ENCODE results near the gene EPHB2. TPM values are rescaled to one million over a fixed set of nuclear protein-coding genes. Genes with fewer than 3 reads are reported as not detected.

EPHB2 gene
- polyA plus RNA-seq, 1 donor from 2014 or later, result 22.8 TPM

GRCh38 chr1:22888320-22889075 is 177.9 kb downstream of the EPHB2 start:
- Histone ChIP-seq H3K9ac (ENCODE audit: low read length) (no peak overlapping the region), H2AFZ (ENCODE audit: low read depth, low read length) (no peak overlapping the region), H3K79me2 (replicated peaks; ENCODE audit: insufficient read depth, low read length) (no peaks in the 10 kb centered on the region), H3K27ac (ENCODE audit: low read length) (no peak overlapping the region), H3K9me2 (ENCODE audit: insufficient read depth, low read length) (no peaks in the 10 kb centered on the region), H3K9me3 (ENCODE audit: low read length) (no peaks in the 10 kb centered on the region), H3K27me3 (ENCODE audit: insufficient read depth, low read depth, low read length) (no peaks in the 10 kb centered on the region), H3F3A (ENCODE audit: insufficient read depth, low read length, poor library complexity, severe bottlenecking) (no peaks in the 10 kb centered on the region), H3K4me2 (ENCODE audit: low read length) (no peak overlapping the region), H3K4me3 (ENCODE audit: low read length) (no peak overlapping the region), H3K36me3 (ENCODE audit: insufficient read depth, low read length) (peaks cover 8% of the 10 kb centered on the region), H4K20me1 (ENCODE audit: insufficient read depth) (no peaks in the 10 kb centered on the region)
- no peak for TF ChIP-seq POLR2AphosphoS5 (IDR thresholded peaks at IDR 0.05)
- TF ChIP-seq MXI1 (conservative IDR thresholded peaks at IDR 0.05; ENCODE audit: poor library complexity, severe bottlenecking), result no peak
- no peak for TF ChIP-seq SMC3 (conservative IDR thresholded peaks at IDR 0.05; ENCODE audit: poor library complexity)
- TF ChIP-seq TAF1 (IDR thresholded peaks at IDR 0.05; ENCODE audit: low read depth), result no peak
- TF ChIP-seq REST (IDR thresholded peaks at IDR 0.05; ENCODE audit: borderline replicate concordance), result no peak
- TF ChIP-seq CTCF (IDR thresholded peaks at IDR 0.05; ENCODE audit: poor library complexity, severe bottlenecking), result no peak
- no peak for TF ChIP-seq RAD21 (conservative IDR thresholded peaks at IDR 0.05)
- TF ChIP-seq EZH2 (IDR thresholded peaks at IDR 0.05; ENCODE audit: borderline replicate concordance, insufficient read depth, low read length, poor library complexity, severe bottlenecking), result no peak
- TF ChIP-seq EP300 (conservative IDR thresholded peaks at IDR 0.05; ENCODE audit: poor library complexity, severe bottlenecking), result no peak

- H3K9me3 ChIP-seq (ENCODE audit: low read length), result no peaks in the 10 kb centered on the region
- H3K4me2 ChIP-seq (ENCODE audit: low read length), result no peak overlapping the region
- no peak overlapping the region for H3K9ac ChIP-seq (ENCODE audit: low read length)
- no peak for TF ChIP-seq REST (IDR thresholded peaks at IDR 0.05; ENCODE audit: borderline replicate concordance)
- TF ChIP-seq RAD21 (conservative IDR thresholded peaks at IDR 0.05), result peak; percentile 86
- no peak for TF ChIP-seq TAF1 (IDR thresholded peaks at IDR 0.05; ENCODE audit: low read depth)
- peak; percentile 85 for TF ChIP-seq SMC3 (conservative IDR thresholded peaks at IDR 0.05; ENCODE audit: poor library complexity)
- peak; percentile 86 for TF ChIP-seq CTCF (IDR thresholded peaks at IDR 0.05; ENCODE audit: poor library complexity, severe bottlenecking)
- no peaks in the 10 kb centered on the region for H3K79me2 ChIP-seq (replicated peaks; ENCODE audit: insufficient read depth, low read length)
- H3K9me2 ChIP-seq (ENCODE audit: insufficient read depth, low read length), result no peaks in the 10 kb centered on the region
- H3K27me3 ChIP-seq (ENCODE audit: insufficient read depth, low read depth, low read length), result no peaks in the 10 kb centered on the region
- H3K27ac ChIP-seq (ENCODE audit: low read length), result no peak overlapping the region
- H4K20me1 ChIP-seq (ENCODE audit: insufficient read depth), result no peaks in the 10 kb centered on the region
- no peaks in the 10 kb centered on the region for H3F3A ChIP-seq (ENCODE audit: insufficient read depth, low read length, poor library complexity, severe bottlenecking)
- peaks cover 9% of the 10 kb centered on the region for H3K36me3 ChIP-seq (ENCODE audit: insufficient read depth, low read length)
- H3K4me3 ChIP-seq (ENCODE audit: low read length), result no peak overlapping the region
- no peak overlapping the region for H2AFZ ChIP-seq (ENCODE audit: low read depth, low read length)
Observed at GRCh38 chr1:22889213-22889827, 178.7 kb downstream of the EPHB2 start.
